ENCODE measurements around the gene C10orf105. TPM values are rescaled to one million over a fixed set of nuclear protein-coding genes. Genes with fewer than 3 reads are reported as not detected.
A peak's percentile ranks its signal among the peaks of the same experiment; 100 is the strongest.

C10orf105 gene
- polyA plus RNA-seq, 1 donor from 2014 or later, result not detected

DNA sequence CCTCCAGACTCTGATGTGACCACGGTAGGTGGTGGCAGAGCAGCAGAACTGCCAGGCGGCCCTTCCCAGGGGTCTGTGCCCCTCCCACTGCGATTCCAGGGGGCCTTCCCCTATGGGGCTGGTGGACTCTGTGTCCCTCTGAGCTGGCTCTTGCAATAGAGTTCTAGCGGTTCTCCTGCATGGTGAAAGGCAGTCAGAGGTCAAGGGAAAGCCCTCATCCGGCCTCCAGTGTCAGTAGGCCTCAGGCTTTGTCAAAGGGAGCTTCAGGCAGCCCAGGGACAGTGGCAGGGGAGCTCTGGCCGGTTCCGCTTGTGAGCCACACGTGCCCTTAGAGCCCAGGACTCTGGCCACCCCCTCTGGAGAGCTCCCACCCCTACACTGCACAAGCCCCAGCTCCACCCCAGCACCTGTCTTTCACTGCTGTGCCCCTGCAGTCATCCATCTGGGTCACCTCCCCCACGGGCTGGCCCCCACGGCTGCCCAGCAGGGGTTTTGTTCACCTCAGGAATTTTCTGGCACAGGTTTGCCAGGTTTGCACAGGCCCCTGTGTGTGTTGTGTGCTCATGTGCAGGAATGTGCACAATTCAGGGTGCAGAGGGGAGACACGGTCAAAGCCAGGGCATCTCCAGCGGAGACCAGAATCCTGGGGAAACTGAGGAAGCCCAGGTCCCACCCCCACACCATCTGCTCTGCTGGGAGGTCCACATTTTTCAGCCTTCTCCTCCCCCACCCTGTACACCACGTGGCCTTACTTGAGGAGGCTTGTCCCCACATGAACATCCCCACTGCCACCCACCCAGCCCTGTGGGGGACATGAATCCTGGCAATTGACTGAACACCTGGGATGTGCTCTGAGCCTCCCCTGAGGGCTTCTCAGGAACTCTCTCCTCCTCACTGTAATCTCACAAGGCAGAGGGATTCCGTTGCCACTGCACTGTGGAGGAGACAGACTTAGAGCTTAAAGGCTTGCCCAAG is 23.8 kb downstream of the C10orf105 start:
- H3K4me3 Mint-ChIP-seq, result peak overlapping the region in 2 of 4 donors; percentile 54 to 55
- peaks cover 2% of the 10 kb centered on the region for H3K27me3 Mint-ChIP-seq
- peak overlapping the region in 2 of 3 donors; percentile 39 to 51 for H3K27ac Mint-ChIP-seq
- H3K36me3 Mint-ChIP-seq, result no peaks in the 10 kb centered on the region
- H3K4me1 Mint-ChIP-seq, result peaks cover 28 to 37% (median 31%) of the 10 kb centered on the region in 3 donors
- peaks cover 0 to 2% (median 0%) of the 10 kb centered on the region in 3 donors for H3K9me3 Mint-ChIP-seq

DNA sequence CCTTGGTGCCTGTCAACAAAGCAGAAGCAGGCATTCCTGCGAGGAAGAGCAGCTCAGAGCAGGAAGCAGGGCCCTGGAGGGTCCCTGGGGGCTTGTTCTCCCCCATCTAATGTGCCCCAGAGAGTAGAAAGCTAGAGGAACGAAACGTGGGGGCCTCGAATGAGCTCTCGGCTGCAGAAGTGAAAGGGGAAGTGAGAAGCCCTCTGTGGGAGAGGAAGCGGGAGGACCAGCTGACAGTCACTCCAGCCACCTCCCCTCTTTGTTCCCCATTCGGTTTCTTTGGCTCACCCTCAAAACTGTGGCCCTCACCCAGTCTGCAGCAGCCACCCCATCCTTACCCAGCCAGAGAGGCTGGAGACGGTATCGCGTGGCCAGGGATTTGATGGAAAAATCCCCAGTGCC is 25.0 kb downstream of the C10orf105 start:
- Mint-ChIP-seq H3K36me3 (no peaks in the 10 kb centered on the region), H3K27ac (peak overlapping the region; percentile 51 to 67 (median 55)), H3K27me3 (peaks cover 2% of the 10 kb centered on the region), H3K9me3 (peaks cover 0 to 2% (median 0%) of the 10 kb centered on the region in 3 donors), H3K4me1 (peaks cover 28 to 37% (median 31%) of the 10 kb centered on the region in 3 donors), H3K4me3 (peak overlapping the region; percentile 21 to 83 (median 56))

- H3K4me1 Mint-ChIP-seq, result peaks cover 28 to 37% (median 31%) of the 10 kb centered on the region in 3 donors
- H3K36me3 Mint-ChIP-seq, result no peaks in the 10 kb centered on the region
- peak overlapping the region; percentile 51 to 67 (median 55) for H3K27ac Mint-ChIP-seq
- H3K4me3 Mint-ChIP-seq, result peak overlapping the region in 3 of 4 donors; percentile 37 to 83 (median 56)
- peaks cover 2% of the 10 kb centered on the region for H3K27me3 Mint-ChIP-seq
- peaks cover 0 to 2% (median 0%) of the 10 kb centered on the region in 3 donors for H3K9me3 Mint-ChIP-seq
Observed at GRCh38 chr10:71694039-71694501, 25.5 kb downstream of the C10orf105 start.

DNA sequence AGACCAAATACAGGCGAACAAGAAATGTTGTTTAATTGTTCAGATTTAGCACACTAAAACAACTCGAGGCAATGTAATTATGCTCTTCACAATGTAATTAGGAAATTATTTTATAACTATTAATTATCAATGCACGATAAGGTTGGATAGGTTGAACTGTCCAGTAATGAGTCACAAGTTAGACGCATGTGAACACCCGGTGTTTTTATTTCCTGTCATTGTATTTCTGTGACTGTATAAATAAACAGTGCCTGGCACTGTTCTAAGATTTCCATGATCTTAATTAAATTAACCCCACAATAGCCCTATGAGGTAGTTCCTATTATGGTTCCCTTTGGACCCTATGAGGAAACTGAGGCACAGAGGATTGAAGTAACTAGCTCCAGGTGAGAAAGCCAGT is 26.2 kb downstream of the C10orf105 start:
- no peaks in the 10 kb centered on the region for H3K36me3 Mint-ChIP-seq
- H3K9me3 Mint-ChIP-seq, result peaks cover 0 to 2% (median 0%) of the 10 kb centered on the region in 3 donors
- H3K4me3 Mint-ChIP-seq, result peak overlapping the region in 3 of 4 donors; percentile 39 to 83 (median 43)
- H3K27ac Mint-ChIP-seq, result peak overlapping the region in 2 of 3 donors; percentile 32 to 51
- H3K27me3 Mint-ChIP-seq, result no peaks in the 10 kb centered on the region
- H3K4me1 Mint-ChIP-seq, result peaks cover 26 to 35% (median 27%) of the 10 kb centered on the region in 3 donors

GRCh38 chr10:71692598-71693306 is 26.8 kb downstream of the C10orf105 start:
- Mint-ChIP-seq H3K4me3 (no peak overlapping the region), H3K4me1 (peaks cover 21 to 32% (median 27%) of the 10 kb centered on the region in 3 donors), H3K36me3 (peaks cover 2% of the 10 kb centered on the region), H3K27me3 (no peaks in the 10 kb centered on the region), H3K9me3 (peaks cover 0 to 6% (median 0%) of the 10 kb centered on the region in 3 donors), H3K27ac (peak overlapping the region in 2 of 3 donors; percentile 16 to 19)

DNA sequence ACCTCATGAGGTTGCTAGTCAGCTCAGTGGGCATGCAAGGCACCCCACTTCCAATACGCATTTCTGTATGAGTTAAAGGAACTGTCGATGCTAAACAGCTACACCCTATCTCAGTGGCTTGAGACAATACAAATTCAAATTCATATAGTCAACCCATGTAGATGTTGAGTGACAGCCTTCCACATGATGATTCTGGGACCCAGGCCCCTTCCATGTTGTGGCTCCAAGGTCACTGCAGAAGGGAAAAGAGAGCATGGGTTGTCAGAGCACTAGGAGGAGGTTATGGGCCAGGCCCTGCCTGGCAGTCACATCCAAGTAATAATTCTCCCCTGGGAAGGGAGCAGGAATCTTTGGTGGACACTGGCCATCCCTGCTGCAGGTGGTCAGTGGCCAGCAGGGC is 28.2 kb downstream of the C10orf105 start:
- Mint-ChIP-seq H3K9me3 (peaks cover 0 to 6% (median 0%) of the 10 kb centered on the region in 3 donors), H3K36me3 (peaks cover 2% of the 10 kb centered on the region), H3K27me3 (no peaks in the 10 kb centered on the region), H3K4me1 (peaks cover 19 to 25% (median 20%) of the 10 kb centered on the region in 3 donors), H3K27ac (peak overlapping the region in 1 of 3 donors; percentile 91), H3K4me3 (no peak overlapping the region)

DNA sequence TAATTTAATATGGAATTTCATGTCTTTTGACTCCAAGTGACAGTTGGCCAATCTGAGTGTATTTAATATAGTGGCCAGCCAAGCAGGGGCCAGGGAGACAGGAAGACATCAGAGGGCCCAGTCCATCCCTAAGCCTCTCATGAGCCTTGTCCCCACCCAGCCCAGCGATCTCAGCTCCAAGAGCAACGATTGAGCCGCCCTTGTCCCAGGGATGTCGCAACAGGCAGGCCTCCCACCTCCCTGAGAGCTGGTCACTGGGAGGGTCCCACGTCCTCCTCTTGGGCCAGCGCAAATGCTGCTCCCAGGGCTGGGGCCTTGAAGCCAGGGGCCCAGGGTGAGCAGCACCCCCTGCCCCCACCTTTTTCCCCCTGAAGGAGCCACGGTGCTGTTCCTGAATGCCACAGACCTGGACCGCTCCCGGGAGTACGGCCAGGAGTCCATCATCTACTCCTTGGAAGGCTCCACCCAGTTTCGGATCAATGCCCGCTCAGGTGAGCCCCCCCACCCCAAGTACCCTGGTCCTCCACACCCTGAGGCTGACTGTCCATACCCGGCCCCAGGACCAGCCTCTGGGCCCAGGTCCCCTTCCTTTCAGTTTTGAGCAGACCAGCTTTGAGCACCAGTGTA is 29.4 kb downstream of the C10orf105 start:
- Mint-ChIP-seq H3K4me1 (peaks cover 19 to 22% (median 20%) of the 10 kb centered on the region in 3 donors), H3K9me3 (peaks cover 0 to 6% (median 0%) of the 10 kb centered on the region in 3 donors), H3K27me3 (no peaks in the 10 kb centered on the region), H3K36me3 (peaks cover 2% of the 10 kb centered on the region), H3K27ac (peak overlapping the region in 1 of 3 donors; percentile 91), H3K4me3 (no peak overlapping the region)

DNA sequence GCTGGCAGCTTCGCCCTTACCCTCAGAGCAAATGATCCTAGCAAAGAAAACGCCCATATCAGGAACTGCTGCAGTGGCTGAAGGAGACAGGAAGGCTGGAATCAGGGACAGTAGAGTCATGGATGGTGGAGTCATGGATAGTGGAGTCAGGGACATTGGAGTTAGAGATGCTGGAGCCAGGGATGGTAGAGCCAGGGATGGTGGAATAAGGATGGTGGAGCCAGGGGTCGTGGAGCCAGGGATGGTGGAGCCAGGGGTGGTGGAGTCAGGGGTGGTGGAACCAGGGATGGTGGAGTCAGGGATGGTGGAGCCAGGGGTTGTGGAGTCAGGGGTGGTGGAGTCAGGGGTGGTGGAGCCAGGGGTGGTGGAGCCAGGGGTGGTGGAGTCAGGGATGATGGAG is 31.3 kb downstream of the C10orf105 start:
- Mint-ChIP-seq H3K9me3 (peaks cover 0 to 6% (median 0%) of the 10 kb centered on the region in 3 donors), H3K27me3 (no peaks in the 10 kb centered on the region), H3K27ac (peak overlapping the region; percentile 76 to 96 (median 86)), H3K4me3 (peak overlapping the region in 1 of 4 donors; percentile 54), H3K36me3 (peaks cover 2% of the 10 kb centered on the region), H3K4me1 (peaks cover 3 to 8% (median 7%) of the 10 kb centered on the region in 3 donors)

- Mint-ChIP-seq H3K9me3 (peaks cover 0 to 6% (median 0%) of the 10 kb centered on the region in 3 donors), H3K4me3 (no peak overlapping the region), H3K4me1 (peaks cover 0 to 11% (median 4%) of the 10 kb centered on the region in 3 donors), H3K36me3 (peaks cover 2% of the 10 kb centered on the region), H3K27ac (peak overlapping the region; percentile 76 to 96 (median 86)), H3K27me3 (no peaks in the 10 kb centered on the region)
Observed at GRCh38 chr10:71687480-71687879, 32.1 kb downstream of the C10orf105 start.

GRCh38 chr10:71687077-71687476 is 32.5 kb downstream of the C10orf105 start:
- Mint-ChIP-seq H3K36me3 (peaks cover 2% of the 10 kb centered on the region), H3K27ac (no peak overlapping the region), H3K4me1 (peaks cover 0 to 11% (median 4%) of the 10 kb centered on the region in 3 donors), H3K9me3 (peaks cover 0 to 6% (median 0%) of the 10 kb centered on the region in 3 donors), H3K4me3 (no peak overlapping the region), H3K27me3 (no peaks in the 10 kb centered on the region)

- Mint-ChIP-seq H3K27me3 (no peaks in the 10 kb centered on the region), H3K4me3 (no peak overlapping the region), H3K9me3 (peaks cover 0 to 4% (median 0%) of the 10 kb centered on the region in 3 donors), H3K4me1 (peaks cover 0 to 11% (median 4%) of the 10 kb centered on the region in 3 donors), H3K36me3 (peaks cover 2% of the 10 kb centered on the region), H3K27ac (peak overlapping the region in 1 of 3 donors; percentile 3)
Observed at GRCh38 chr10:71685554-71686232, 33.9 kb downstream of the C10orf105 start.

- Mint-ChIP-seq H3K9me3 (peaks cover 0 to 4% (median 0%) of the 10 kb centered on the region in 3 donors), H3K27ac (no peak overlapping the region), H3K4me3 (no peak overlapping the region), H3K27me3 (no peaks in the 10 kb centered on the region), H3K4me1 (peaks cover 0 to 11% (median 4%) of the 10 kb centered on the region in 3 donors), H3K36me3 (peaks cover 2% of the 10 kb centered on the region)
Observed at GRCh38 chr10:71684356-71685173, 35.0 kb downstream of the C10orf105 start.

DNA sequence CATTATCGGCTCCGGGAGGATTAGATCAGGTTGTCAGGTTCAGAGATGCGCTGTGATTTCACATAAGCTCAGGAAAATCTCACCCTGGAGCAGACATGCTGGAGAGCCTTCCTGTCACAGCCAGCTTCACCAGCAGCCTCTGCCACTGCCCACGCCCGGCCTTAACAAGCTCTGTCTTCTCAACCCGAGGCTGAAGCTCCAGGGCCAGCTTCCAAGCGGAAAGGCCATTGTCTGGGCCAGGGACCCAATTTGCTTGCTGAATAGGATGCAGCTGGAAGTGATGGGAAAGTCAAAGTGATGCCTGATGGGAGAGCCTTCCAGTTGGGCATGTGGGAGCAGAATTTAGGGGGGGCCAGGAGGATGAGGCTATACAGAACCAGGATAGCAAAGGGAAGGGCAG is 36.3 kb downstream of the C10orf105 start:
- Mint-ChIP-seq H3K27me3 (peaks cover 2% of the 10 kb centered on the region), H3K36me3 (peaks cover 2% of the 10 kb centered on the region), H3K4me3 (no peak overlapping the region), H3K27ac (no peak overlapping the region), H3K4me1 (peaks cover 0 to 11% (median 4%) of the 10 kb centered on the region in 3 donors), H3K9me3 (peaks cover 0 to 4% (median 0%) of the 10 kb centered on the region in 3 donors)

Measured in IgD-negative memory B cell (primary cell).